NK-92 (cell line): ENCODE results near the gene GORASP2.

ENCODE experiments used
- DNase-seq: peaks from one replicate; lab custom pipeline; 2025; ENCODE audit not compliant: unreplicated experiment; lab: John Stamatoyannopoulos, UW

The GORASP2 gene

GRCh38 chr2:170965446-170966225 lies 36.6 kb downstream of the GORASP2 start:
- no peak for DNase-seq

- no peak for DNase-seq
These were observed 37.8 kb downstream of the GORASP2 start for GRCh38 chr2:170966648-170967396.

- no peak for DNase-seq
These were observed 38.5 kb downstream of the GORASP2 start for GRCh38 chr2:170967553-170967952.

- no peak for DNase-seq
These were observed 39.4 kb downstream of the GORASP2 start for GRCh38 chr2:170968205-170969003.

GRCh38 chr2:170969030-170969429 lies 40.0 kb downstream of the GORASP2 start:
- DNase-seq, result no peak

GRCh38 chr2:170969872-170970496 lies 40.9 kb downstream of the GORASP2 start:
- no peak for DNase-seq

- no peak for DNase-seq
These were observed 42.0 kb downstream of the GORASP2 start for GRCh38 chr2:170971071-170971470.

GRCh38 chr2:170972296-170973224 lies 43.5 kb downstream of the GORASP2 start:
- no peak for DNase-seq

GRCh38 chr2:170973225-170973491 lies 44.1 kb downstream of the GORASP2 start:
- DNase-seq, result no peak

GRCh38 chr2:170973492-170974303 lies 44.6 kb downstream of the GORASP2 start:
- DNase-seq, result peak; percentile 48

GRCh38 chr2:170974304-170974993 lies 45.4 kb downstream of the GORASP2 start:
- no peak for DNase-seq

GRCh38 chr2:170975127-170975942 lies 46.3 kb downstream of the GORASP2 start:
- no peak for DNase-seq

- DNase-seq, result no peak
These were observed 46.9 kb downstream of the GORASP2 start for GRCh38 chr2:170975943-170976270.

- no peak for DNase-seq
These were observed 55.0 kb downstream of the GORASP2 start for GRCh38 chr2:170984079-170984478.

- DNase-seq, result no peak
These were observed 56.4 kb downstream of the GORASP2 start for GRCh38 chr2:170985407-170985806.

GRCh38 chr2:170986566-170987258 lies 57.7 kb downstream of the GORASP2 start:
- no peak for DNase-seq

GRCh38 chr2:170991398-170992182 lies 62.5 kb downstream of the GORASP2 start:
- no peak for DNase-seq
